ENCODE results near the gene NMNAT2.

DNA sequence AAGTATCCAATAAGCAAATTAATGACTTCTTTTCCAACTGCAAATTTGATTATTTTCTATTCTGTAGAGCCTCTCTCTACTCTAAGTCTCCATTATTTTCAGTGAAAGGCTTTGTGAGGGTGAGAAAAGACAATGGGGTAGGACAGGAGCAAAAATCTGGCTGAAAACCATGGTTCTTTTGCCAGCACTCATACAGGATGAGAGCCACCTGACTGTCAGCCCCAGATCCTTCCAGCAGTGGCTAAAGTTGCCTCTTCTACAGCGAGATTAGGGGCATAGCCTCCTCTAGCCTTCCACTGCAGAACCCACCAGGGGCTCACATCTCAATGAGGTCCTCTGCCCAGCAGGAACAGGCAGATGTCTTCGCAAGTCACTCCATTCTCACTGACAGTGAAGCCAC is 23.7 kb downstream of the NMNAT2 start:
- TF ChIP-seq, protein P1, sequence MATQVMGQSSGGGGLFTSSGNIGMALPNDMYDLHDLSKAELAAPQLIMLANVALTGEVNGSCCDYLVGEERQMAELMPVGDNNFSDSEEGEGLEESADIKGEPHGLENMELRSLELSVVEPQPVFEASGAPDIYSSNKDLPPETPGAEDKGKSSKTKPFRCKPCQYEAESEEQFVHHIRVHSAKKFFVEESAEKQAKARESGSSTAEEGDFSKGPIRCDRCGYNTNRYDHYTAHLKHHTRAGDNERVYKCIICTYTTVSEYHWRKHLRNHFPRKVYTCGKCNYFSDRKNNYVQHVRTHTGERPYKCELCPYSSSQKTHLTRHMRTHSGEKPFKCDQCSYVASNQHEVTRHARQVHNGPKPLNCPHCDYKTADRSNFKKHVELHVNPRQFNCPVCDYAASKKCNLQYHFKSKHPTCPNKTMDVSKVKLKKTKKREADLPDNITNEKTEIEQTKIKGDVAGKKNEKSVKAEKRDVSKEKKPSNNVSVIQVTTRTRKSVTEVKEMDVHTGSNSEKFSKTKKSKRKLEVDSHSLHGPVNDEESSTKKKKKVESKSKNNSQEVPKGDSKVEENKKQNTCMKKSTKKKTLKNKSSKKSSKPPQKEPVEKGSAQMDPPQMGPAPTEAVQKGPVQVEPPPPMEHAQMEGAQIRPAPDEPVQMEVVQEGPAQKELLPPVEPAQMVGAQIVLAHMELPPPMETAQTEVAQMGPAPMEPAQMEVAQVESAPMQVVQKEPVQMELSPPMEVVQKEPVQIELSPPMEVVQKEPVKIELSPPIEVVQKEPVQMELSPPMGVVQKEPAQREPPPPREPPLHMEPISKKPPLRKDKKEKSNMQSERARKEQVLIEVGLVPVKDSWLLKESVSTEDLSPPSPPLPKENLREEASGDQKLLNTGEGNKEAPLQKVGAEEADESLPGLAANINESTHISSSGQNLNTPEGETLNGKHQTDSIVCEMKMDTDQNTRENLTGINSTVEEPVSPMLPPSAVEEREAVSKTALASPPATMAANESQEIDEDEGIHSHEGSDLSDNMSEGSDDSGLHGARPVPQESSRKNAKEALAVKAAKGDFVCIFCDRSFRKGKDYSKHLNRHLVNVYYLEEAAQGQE (IDR thresholded peaks at IDR 0.05; ENCODE audit: insufficient read depth in 1 of 2, low read depth in 2 of 2, low read length in 2 of 2), result no peak
- TF ChIP-seq TAF1 (IDR thresholded peaks at IDR 0.05; ENCODE audit: borderline replicate concordance, insufficient read depth, low read length) (no peak), POLR2AphosphoS5 (IDR thresholded peaks at IDR 0.05; ENCODE audit: low read depth, low read length) (no peak), FOXP2 (optimal IDR thresholded peaks at IDR 0.05; ENCODE audit: borderline replicate concordance, extremely low read depth, extremely low read length, insufficient read depth) (no peak), SIN3A (IDR thresholded peaks at IDR 0.05; ENCODE audit: borderline replicate concordance, insufficient read depth, low read length) (no peak)

Measured in PFSK-1 (cell line).